Transverse colon (tissue), 4 donors: ENCODE measurements around the gene USP4.

ENCODE experiments used
- CTCF ChIP-seq, 5 experiments: fragments of 200-600 bp in 3 of 5; fragments of 450-650 bp in 2 of 5; sonication (generic) in 3 of 5; IDR thresholded peaks; 1 replicate in 2 of 5; 2 replicates in 3 of 5; pipeline ENCODE4 v1.5.1; 2016 to 2017; ENCODE audit warnings: antibody characterized with exemption in 5 of 5, inconsistent platforms in 3 of 5, mild to moderate bottlenecking in 2 of 5, moderate library complexity in 1 of 5
- EP300 ChIP-seq: sonication (generic); formaldehyde crosslinking; IDR thresholded peaks from one replicate; pipeline ENCODE4 v1.6.1; 2017; ENCODE audit warnings: antibody characterized with exemption, low read depth
- POLR2A ChIP-seq: fragments of 450-650 bp; IDR thresholded peaks from one replicate; pipeline ENCODE4 v1.6.1; 2016; ENCODE audit warnings: antibody characterized with exemption, mild to moderate bottlenecking, moderate library complexity
- POLR2AphosphoS5 ChIP-seq, 3 donors: sonication (generic); formaldehyde crosslinking; IDR thresholded peaks; one replicate each; pipeline ENCODE4 v1.6.1; 2016; ENCODE audit warnings: antibody characterized with exemption in 3 of 3

GRCh38 chr3:49349348-49350114 is 9.7 kb upstream of the USP4 start:
- TF ChIP-seq EP300 (no peak), CTCF (IDR thresholded peaks at IDR 0.05) (no peak), POLR2AphosphoS5 (IDR thresholded peaks at IDR 0.05) (no peak), POLR2A (no peak)
